ENCODE data around the gene STARD13. TPM values are rescaled to one million over a fixed set of nuclear protein-coding genes. Genes with fewer than 3 reads are reported as not detected.
"Not testable (repeated sequence)": the region's sequence is repeated elsewhere in the genome, so short reads cannot be mapped to it uniquely, and the experiment has no call there.

The STARD13 gene
- total RNA-seq, 1 donor from 2014 or later, result 1.8 TPM

DNA sequence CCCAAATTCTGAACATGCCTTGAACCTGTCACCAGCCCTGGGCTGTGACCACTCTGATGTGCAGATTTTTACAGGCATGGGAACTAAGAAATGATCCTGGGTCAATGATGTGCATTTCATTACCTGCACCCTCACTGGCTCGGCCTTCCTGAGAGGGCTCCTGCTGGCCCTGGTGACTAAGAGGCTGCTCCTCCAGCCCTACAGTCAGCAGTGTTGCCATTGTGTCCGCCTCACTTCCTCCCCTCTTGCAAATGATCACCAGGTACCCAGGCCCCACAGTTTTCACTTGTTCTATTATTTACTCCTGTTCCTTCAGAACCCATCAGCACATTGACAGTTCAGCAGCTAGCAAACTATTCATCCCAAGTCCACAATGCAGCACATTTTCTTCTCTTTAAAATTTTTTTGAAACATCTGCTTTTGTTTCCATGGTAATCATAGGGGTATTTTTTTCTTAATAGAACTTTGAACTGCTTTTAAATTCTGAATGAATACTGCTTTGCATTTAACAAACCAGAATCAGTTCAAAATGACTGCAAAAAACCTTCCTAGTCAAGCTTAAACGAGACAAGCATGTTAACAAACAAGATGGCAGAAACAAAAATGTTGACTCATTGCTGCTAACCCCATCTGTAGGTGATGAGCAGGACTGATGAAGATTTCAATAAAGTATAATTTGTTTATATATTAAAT is 29.3 kb downstream of the STARD13 start:
- intact Hi-C loops (cut with micrococcal nuclease), result no loop called here

DNA sequence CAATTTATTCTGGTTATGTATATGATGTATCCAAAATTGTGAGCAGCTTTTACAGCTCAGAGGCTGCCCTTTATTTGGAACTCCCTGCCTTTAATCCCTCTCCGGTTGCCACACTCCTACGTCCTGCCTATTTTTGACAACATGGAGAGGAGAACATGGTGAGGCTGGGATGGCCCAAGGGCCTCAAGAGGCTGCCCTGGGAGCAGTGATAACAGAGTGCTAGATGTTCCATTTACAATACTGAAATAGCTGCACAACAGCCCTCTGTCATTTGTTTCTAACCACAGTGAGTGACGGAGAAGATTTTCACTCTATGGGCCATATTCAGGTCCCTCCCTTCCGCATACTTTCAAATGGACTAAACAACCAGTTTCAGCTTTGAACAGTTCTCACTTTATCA is 33.4 kb downstream of the STARD13 start:
- intact Hi-C loops (cut with micrococcal nuclease), result no loop called here

DNA sequence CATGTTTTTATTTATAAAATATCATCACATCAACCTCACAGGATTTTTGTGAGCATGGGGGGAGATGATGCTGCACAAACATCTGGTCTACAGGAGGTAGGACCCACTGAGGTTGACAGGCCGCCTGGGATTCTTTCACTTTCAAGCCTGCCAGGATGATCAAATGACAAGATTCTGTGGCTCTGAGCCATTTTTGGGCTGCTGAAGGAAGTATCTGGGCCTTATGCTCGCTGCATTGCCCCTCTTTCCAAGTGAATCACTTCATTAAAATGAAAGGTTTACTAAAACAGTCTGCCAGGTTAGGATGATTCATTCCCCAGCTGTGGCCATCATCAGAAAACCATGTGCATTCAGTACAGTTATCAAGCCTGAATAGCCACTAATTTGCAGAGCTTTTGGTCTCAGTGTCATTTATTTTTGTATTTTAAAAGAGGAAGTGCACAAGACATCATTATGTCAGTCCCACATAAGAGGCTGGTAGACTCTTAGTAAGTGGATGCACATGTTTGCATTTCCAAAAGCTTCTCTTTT is 34.4 kb downstream of the STARD13 start:
- intact Hi-C loops (cut with micrococcal nuclease), result no loop called here

DNA sequence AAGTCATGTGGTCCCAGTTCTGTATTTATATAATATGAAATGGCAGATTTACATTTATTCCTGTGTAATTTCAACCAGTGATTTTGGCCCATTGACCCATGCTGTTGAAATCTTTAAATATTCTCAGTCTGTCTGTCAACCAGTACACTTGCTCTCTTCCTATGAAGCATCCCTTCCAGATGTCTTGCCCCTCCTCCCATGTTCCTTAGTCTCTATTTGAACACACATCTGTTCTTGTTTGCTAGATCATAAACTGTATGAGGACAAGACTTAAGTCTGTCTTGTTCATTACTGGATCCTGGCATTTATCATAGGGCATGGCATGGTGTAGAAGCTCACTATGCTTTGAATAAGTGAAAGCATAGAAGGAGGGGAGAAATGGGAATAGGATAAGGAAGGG is 34.9 kb downstream of the STARD13 start:
- intact Hi-C loops (cut with micrococcal nuclease), result no loop called here

DNA sequence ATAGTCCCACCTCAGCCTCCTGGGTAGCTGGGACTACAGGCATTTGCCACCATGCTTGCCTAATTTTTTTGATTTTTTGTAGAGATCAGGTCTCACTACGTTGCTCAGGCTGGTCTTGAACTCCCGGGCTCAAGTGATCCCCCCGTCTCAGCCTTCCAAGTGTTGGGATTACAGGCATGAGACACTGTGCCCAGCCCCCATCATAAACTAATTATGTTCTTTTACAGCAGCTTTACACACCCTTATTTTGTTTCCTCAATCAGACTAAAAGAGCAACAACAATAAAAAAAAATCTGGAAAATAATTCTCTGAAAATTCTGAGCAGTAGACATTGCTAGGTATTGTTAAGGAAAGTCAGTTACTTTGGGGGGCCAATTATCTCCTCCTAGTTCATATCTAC is 35.7 kb downstream of the STARD13 start:
- intact Hi-C loops (cut with micrococcal nuclease), result no loop called here

DNA sequence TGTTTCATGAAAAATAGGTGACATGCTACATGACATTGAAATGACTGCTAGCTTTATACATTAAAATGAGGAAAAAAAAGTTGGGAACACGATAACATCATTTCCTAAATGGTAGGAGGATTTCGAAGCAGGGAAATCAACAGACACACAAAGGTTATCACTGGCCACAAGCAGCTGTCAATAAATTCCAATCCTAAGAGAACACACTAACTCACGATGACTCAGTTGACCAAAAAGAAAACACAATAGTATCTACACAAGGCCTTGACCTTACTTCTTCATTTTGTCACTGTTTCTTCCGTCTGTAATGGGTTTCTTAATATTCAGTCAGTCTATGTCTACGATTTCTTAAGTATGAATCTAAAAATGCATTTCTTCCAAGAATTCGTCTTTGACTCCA is 36.5 kb downstream of the STARD13 start:
- intact Hi-C loops (cut with micrococcal nuclease), result no loop called here

DNA sequence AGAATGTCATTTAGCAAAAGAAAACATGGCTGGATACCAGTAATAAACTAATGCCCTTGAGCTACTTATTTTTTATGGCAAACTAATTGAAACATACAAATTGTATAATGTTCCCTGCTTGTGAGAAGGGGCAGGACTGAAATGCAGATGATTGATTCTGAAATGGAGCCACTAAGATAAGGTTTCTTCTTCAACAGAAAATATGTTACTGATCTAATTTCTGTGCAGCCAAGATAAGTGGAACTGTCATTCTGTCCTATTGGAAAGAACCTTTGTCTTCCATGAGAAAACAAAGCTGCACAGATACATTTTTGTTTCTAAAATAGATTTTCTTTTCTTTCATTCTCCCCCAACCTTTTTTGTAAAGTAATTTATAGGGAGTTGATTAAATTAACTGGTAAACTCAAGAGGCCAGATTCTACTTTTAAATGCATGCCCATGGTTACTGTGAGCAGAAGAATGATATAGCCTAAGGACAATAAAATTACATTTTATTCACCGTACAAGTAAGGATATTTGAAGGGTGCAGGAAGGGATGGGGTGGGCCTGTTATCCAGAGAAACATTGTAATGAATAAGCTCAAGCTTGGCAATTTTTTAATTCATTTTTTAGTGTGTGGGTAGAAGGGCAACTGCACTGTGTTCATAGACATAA is 39.9 kb downstream of the STARD13 start:
- intact Hi-C loops (cut with micrococcal nuclease), result no loop called here

DNA sequence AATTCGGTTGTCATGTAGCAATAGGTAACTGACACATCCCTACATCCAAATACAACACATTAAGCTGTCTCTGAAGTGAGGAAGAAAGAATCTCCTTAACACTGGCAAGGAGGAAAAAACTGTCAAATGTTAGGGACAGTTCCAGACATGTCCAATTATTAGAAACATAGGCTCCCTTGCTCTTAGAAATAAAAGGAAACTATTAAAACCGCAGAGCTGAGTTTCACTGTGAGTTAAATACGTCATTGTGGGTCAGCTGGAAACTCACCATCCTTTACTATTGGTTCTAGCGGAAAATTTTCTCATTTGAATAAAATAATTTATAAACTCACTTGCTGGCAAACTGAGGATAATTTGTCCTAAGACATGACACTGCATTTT is 40.7 kb downstream of the STARD13 start:
- intact Hi-C loops (cut with micrococcal nuclease), result no loop called here

DNA sequence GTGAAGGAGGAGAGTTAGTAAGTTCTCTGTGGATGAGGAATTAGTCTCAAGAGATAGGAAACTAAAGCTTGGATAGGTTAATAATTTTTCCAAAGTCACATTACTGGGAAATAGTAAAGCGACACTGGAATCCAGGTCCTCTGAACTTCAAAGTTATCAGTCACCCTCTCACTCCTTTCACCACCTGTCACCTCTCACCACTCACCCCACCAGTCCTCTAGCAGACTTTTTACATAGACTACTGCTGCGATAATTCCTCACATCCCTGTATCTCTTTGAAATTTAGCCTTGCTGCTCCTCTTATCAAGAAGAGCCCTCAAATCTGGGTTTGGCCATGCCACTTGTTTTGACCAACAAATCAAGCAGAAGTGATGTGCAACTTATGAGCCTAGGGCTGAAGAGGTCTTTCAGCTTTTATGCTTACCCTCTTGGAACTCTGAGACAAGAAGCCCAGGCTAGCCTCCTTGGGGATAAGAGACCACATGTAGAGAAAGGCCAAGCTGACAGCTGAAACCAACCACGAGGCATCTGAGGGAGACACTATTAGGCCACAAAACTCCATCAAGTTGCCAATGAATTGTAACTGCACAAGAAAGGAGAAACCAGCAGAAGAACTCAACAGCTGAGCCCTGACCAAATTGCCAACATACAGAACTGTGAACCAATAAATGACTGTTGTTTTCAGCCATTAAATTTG is 41.2 kb downstream of the STARD13 start:
- intact Hi-C loops (cut with micrococcal nuclease), result no loop called here

DNA sequence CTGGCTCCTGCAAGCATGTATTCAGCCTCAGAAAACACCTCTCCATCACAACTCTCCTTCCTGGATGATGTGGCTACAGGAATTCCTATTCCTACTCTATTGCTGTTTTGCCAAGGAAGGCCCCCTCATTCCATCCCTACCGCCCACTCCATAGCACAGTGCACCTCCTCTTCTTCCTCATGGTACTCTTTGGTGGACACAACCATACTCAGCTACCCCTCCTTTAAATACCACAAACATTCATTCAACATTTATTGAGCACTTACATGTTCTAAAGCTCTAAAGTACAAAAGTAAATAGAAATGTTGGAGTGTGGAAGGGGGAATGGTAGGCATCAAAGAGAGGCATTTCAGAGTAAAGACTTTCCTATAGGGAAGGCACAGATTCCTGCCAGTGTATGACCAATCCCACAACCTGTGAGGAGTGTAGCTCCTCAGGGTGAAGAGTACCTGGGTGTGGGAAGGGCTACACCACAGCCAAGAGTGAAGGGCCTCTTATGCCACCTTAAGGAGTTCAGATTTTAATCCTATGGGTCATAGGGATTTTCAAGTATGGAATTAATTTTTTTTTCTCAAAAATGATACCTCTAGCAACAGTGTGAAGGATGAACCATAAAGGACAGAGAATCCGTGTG is 42.5 kb downstream of the STARD13 start:
- intact Hi-C loops (cut with micrococcal nuclease), result no loop called here

DNA sequence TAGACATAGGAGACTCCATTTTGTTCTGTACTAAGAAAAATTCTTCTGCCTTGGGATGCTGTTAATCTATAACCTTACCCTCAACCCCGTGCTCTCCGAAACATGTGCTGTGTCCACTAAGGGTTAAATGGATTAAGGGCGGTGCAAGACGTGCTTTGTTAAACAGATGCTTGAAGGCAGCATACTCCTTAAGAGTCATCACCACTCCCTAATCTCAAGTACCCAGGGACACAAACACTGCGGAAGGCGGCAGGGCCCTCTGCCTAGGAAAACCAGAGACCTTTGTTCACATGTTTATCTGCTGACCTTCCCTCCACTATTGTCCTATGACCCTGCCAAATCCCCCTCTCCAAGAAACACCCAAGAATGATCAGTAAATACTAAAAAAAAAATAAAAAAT is 43.2 kb downstream of the STARD13 start:
- intact Hi-C loops (cut with micrococcal nuclease), result not testable (repeated sequence)

DNA sequence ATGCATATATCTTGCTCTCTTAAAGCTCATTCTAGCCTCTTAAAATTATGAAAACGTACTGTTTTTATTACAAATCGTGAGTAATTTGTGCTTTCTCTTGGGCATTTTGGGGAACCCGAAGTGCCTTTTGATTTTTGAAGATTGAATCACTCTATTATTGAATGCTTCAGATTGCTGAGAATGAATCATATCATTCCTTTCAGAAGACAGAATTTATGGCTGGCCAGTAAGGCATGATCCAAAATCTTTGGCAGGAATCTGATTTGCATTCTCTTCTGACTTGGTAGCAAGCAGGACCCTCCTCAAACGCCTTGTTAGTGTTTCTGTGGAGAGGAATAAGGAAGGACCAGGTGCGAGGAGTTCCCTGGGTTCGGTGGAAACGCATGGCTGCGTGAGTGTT is 49.5 kb downstream of the STARD13 start:
- intact Hi-C loops (cut with micrococcal nuclease), result loop anchor here (10.0 kb wide), 1 partner anchor 379 kb away; no protein-coding TSS in a partner anchor

DNA sequence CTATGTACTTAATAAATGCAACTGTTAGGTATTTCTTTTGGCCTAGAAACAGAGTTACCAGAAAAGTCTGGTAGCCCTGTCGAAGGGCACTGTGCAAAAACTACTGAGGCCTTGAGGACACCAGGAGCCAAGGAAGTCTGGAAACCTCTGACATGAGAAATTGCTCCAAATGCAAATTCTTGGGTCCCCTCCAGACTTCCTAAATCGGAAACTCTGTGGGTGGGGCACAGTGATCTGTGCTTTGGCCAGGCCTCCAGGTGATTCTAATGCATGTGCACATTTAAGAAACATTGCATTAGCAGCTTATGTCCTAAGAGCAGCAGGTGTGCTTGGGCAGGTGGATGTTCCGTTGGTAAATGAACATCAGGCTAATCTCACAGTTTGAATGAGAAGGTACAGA is 50.0 kb downstream of the STARD13 start:
- intact Hi-C loops (cut with micrococcal nuclease), result loop anchor here (10.0 kb wide), 1 partner anchor 379 kb away; no protein-coding TSS in a partner anchor

DNA sequence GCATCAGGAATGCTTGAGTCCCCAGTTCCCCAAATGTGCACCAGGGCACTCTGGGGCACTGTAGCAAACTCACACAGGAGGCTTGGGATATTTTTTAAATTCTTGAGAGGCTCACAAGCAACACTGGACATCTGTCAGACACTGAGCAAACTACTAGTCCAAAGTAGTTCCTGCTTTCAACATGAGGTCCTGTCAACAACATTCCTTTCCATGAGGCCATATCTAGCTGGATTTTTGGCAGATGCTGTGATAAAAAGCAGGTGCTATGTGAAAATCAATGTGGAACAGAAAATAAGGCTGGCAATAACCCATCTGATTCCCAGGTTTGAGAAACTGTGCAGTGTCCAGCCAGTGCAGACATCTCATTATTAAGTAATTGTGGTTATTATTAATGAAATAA is 50.5 kb downstream of the STARD13 start:
- intact Hi-C loops (cut with micrococcal nuclease), result loop anchor here (10.0 kb wide), 1 partner anchor 380 kb away; no protein-coding TSS in a partner anchor

DNA sequence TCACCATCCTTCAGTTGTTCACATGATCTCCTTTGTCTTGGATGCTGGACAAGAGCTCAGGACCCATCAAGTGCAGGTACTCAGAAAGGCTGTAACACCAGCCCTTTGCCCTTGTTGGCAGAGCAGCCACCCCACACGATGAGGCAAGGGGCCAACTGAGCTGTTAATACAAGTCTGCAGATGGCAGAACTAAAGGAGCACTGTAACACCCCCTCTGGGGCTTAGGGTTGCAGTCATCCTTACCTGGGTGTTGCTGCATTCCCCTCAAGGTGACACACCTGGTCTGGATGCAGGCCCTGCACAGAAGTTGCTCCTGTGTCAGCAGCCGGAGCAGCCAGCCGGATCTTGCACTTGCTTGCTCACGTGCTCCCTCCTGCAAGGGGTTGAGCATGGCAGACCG is 52.0 kb downstream of the STARD13 start:
- intact Hi-C loops (cut with micrococcal nuclease), result loop anchor here (10.0 kb wide), 1 partner anchor 381 kb away; no protein-coding TSS in a partner anchor

DNA sequence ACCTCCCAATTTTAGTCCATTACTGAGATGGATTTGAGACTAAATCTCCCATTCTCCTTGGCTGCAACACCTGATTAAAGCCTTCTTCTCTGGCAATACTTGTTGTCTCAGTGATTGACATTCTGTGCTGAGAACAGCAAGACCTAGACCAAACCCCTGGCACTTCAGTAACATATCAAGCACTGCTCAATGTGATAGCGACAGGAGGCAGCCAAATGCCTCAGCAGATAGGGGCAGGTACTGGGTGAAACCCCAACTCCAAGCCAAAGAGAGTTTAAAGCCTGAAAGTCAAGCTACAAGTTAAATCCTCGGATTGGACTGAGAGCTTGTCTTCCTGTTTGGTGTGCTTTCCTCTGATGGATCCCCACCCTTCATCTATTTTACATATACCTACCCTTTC is 52.7 kb downstream of the STARD13 start:
- intact Hi-C loops (cut with micrococcal nuclease), result loop anchor here (10.0 kb wide), 1 partner anchor 382 kb away; no protein-coding TSS in a partner anchor

DNA sequence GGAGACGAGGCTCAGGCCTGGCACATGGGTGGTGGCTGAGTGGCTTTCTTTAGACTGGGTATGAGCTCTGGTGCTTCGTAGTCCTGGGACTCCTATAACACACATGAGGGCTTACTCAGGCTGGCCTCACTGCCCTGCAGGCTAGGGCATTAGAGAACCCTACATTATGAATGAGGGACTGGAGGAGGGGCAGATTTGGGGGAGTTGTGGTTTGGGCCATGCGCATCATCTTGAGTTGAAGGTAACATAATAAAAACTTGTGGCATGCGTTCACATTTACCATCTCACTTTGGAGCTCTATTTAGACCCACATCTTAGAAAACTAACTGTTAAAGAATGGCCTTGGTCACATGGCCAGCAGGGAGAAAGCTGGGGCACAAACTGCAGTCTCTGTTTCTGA is 54.2 kb downstream of the STARD13 start:
- intact Hi-C loops (cut with micrococcal nuclease), result loop anchor here (10.0 kb wide), 1 partner anchor 383 kb away; no protein-coding TSS in a partner anchor

DNA sequence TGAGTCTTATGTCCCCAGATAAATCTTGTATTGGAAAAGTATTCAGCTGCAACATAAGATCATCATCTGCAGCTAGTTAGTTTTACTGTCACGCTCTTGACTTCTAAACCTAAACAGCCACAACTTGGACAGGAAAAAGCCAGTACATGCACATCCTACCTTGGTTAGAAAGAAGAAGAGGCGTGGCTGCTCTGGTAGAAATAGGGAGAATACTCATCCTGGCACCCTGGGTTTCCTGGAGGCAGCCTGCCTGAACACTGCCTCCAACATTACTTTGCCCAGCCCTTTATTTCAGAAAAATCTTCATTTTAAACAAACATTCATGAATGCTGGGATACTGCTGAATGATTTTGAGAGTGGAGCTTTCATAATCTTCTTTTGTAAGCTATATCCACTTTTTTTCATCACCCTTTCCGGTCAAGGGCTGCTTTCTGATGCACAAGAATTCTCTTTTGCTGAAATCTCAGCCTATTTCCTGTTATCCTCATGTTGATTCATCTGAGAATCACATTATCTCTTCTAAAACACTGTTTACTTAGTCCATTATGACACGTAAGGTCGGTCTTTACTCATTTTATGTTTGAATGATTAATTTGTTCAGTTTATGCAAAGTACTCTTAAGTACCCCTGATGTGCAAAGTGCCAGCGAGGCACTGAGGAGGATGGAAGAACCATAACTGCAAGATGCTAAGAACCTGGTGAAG is 55.2 kb downstream of the STARD13 start:
- intact Hi-C loops (cut with micrococcal nuclease), result loop anchor here (10.0 kb wide), 1 partner anchor 384 kb away; no protein-coding TSS in a partner anchor

DNA sequence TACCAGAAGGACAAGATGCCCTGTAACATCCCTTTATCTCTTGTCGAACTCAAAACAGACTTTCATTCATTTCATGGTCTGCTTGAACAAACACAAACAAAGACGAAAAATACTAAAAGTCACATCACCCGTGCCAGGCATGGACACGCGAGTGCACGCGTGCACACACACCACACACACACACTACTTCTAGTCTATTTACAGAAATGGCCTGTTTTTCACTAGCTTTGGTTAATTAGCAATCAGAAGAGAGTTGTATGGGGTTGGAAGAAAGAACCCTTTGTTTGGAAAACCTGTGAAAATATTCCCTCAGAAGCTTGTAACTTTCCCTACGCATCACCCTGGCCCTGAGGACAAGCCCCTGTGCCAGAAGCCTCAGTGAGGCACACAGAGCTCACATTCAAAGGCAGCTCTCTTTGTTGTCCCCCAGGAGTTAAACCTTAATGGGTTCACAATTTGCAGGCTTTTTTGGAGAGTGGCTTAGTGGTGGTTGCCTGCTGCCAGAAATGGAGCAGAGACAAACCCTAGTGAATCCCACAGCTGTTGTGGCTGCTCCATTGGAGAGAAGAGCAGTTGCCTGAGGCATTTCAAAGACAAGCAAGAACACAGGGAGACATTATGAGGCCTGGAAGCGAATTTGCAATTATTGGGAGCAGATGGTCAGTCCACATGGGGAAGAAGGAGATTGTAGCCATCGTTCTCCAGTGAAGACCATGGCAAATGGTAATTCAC is 55.9 kb downstream of the STARD13 start:
- intact Hi-C loops (cut with micrococcal nuclease), result loop anchor here (2.0 to 10.0 kb wide), 2 partner anchors 385 to 643 kb away; partner anchors contain the start of gene PDS5B
